ENCODE results near the gene ST8SIA5. TPM values are rescaled to one million over a fixed set of nuclear protein-coding genes. Genes with fewer than 3 reads are reported as not detected.

Gene ST8SIA5
- total RNA-seq, 1 experiment from 2014 or later = not detected

- DNase-seq (ENCODE audit: unreplicated experiment) = no peak
- TF ChIP-seq, protein P1, sequence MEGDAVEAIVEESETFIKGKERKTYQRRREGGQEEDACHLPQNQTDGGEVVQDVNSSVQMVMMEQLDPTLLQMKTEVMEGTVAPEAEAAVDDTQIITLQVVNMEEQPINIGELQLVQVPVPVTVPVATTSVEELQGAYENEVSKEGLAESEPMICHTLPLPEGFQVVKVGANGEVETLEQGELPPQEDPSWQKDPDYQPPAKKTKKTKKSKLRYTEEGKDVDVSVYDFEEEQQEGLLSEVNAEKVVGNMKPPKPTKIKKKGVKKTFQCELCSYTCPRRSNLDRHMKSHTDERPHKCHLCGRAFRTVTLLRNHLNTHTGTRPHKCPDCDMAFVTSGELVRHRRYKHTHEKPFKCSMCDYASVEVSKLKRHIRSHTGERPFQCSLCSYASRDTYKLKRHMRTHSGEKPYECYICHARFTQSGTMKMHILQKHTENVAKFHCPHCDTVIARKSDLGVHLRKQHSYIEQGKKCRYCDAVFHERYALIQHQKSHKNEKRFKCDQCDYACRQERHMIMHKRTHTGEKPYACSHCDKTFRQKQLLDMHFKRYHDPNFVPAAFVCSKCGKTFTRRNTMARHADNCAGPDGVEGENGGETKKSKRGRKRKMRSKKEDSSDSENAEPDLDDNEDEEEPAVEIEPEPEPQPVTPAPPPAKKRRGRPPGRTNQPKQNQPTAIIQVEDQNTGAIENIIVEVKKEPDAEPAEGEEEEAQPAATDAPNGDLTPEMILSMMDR (IDR thresholded peaks at IDR 0.05; ENCODE audit: unreplicated experiment) = no peak
- Mint-ChIP-seq H3K27me3 (ENCODE audit: insufficient read depth, unreplicated experiment) (peaks cover 16% of the 10 kb centered on the region), H3K9me3 (ENCODE audit: unreplicated experiment) (no peaks in the 10 kb centered on the region), H3K4me1 (ENCODE audit: insufficient read depth, unreplicated experiment) (no peaks in the 10 kb centered on the region), H3K27ac (ENCODE audit: low read depth, unreplicated experiment) (no peak overlapping the region), H3K36me3 (ENCODE audit: insufficient read depth, unreplicated experiment) (peaks cover 5% of the 10 kb centered on the region), H3K4me3 (ENCODE audit: unreplicated experiment) (no peak overlapping the region)
- no TSS peak for BruUV-seq (replicated peaks)
- POLR2A ChIA-PET = interaction anchor here (1.0 to 3.2 kb wide), 3 partner anchors 341 to 449 kb away, joined by 3 to 26 read pairs (median 4); a partner anchor contains a TSS
- CTCF ChIA-PET = interaction anchor here (0.5 to 8.8 kb wide), 29 partner anchors 11 to 971 kb away, joined by 3 to 181 read pairs (median 4); partner anchors contain the start of gene LOXHD1
- intact Hi-C loops (cut with micrococcal nuclease) = no loop called here
Observed at GRCh38 chr18:46622451-46622850, 134.4 kb downstream of the ST8SIA5 start.

- no peaks in the 10 kb centered on the region for H3K4me1 Mint-ChIP-seq (ENCODE audit: insufficient read depth, unreplicated experiment)
- ChIA-PET POLR2A (interaction anchor here (3.2 kb wide), 1 partner anchor 340 kb away, joined by 26 read pairs; no protein-coding TSS in a partner anchor), CTCF (interaction anchor here (0.7 to 8.8 kb wide), 13 partner anchors 18 to 453 kb away, joined by 3 to 181 read pairs (median 5); partner anchors contain the start of gene LOXHD1)
- DNase-seq (ENCODE audit: unreplicated experiment) = no peak
- BruUV-seq (replicated peaks) = no TSS peak
- peaks cover 16% of the 10 kb centered on the region for H3K27me3 Mint-ChIP-seq (ENCODE audit: insufficient read depth, unreplicated experiment)
- H3K27ac Mint-ChIP-seq (ENCODE audit: low read depth, unreplicated experiment) = no peak overlapping the region
- H3K36me3 Mint-ChIP-seq (ENCODE audit: insufficient read depth, unreplicated experiment) = peaks cover 5% of the 10 kb centered on the region
- H3K9me3 Mint-ChIP-seq (ENCODE audit: unreplicated experiment) = no peaks in the 10 kb centered on the region
- intact Hi-C loops (cut with micrococcal nuclease) = no loop called here
- TF ChIP-seq, protein P1 (IDR thresholded peaks at IDR 0.05; ENCODE audit: unreplicated experiment) = no peak
- no peak overlapping the region for H3K4me3 Mint-ChIP-seq (ENCODE audit: unreplicated experiment)
Observed at GRCh38 chr18:46621871-46622270, 135.0 kb downstream of the ST8SIA5 start.

- no TSS peak for BruUV-seq (replicated peaks)
- ChIA-PET CTCF (interaction anchor here (0.7 to 8.8 kb wide), 7 partner anchors 36 to 452 kb away, joined by 3 to 181 read pairs (median 5); partner anchors contain the start of gene LOXHD1), POLR2A (interaction anchor here (3.2 kb wide), 1 partner anchor 339 kb away, joined by 26 read pairs; no protein-coding TSS in a partner anchor)
- H3K27me3 Mint-ChIP-seq (ENCODE audit: insufficient read depth, unreplicated experiment) = peaks cover 22% of the 10 kb centered on the region
- TF ChIP-seq, protein P1 (IDR thresholded peaks at IDR 0.05; ENCODE audit: unreplicated experiment) = no peak
- no peak overlapping the region for H3K27ac Mint-ChIP-seq (ENCODE audit: low read depth, unreplicated experiment)
- H3K36me3 Mint-ChIP-seq (ENCODE audit: insufficient read depth, unreplicated experiment) = peaks cover 5% of the 10 kb centered on the region
- H3K9me3 Mint-ChIP-seq (ENCODE audit: unreplicated experiment) = no peaks in the 10 kb centered on the region
- H3K4me1 Mint-ChIP-seq (ENCODE audit: insufficient read depth, unreplicated experiment) = no peaks in the 10 kb centered on the region
- no peak overlapping the region for H3K4me3 Mint-ChIP-seq (ENCODE audit: unreplicated experiment)
- no peak for DNase-seq (ENCODE audit: unreplicated experiment)
- intact Hi-C loops (cut with micrococcal nuclease) = no loop called here
Observed at GRCh38 chr18:46621111-46621766, 135.6 kb downstream of the ST8SIA5 start.

GRCh38 chr18:46619559-46619958 is 137.3 kb downstream of the ST8SIA5 start:
- DNase-seq (ENCODE audit: unreplicated experiment) = no peak
- ChIA-PET POLR2A (no interaction called here), CTCF (interaction anchor here (0.7 to 3.2 kb wide), 5 partner anchors 9 to 446 kb away, joined by 3 to 16 read pairs (median 9); a partner anchor contains a TSS)
- peaks cover 5% of the 10 kb centered on the region for H3K36me3 Mint-ChIP-seq (ENCODE audit: insufficient read depth, unreplicated experiment)
- H3K27me3 Mint-ChIP-seq (ENCODE audit: insufficient read depth, unreplicated experiment) = peaks cover 18% of the 10 kb centered on the region
- intact Hi-C loops (cut with micrococcal nuclease) = no loop called here
- TF ChIP-seq, protein P1 (IDR thresholded peaks at IDR 0.05; ENCODE audit: unreplicated experiment) = no peak
- no peaks in the 10 kb centered on the region for H3K4me1 Mint-ChIP-seq (ENCODE audit: insufficient read depth, unreplicated experiment)
- no peak overlapping the region for H3K27ac Mint-ChIP-seq (ENCODE audit: low read depth, unreplicated experiment)
- BruUV-seq (replicated peaks) = no TSS peak
- H3K4me3 Mint-ChIP-seq (ENCODE audit: unreplicated experiment) = no peak overlapping the region
- no peaks in the 10 kb centered on the region for H3K9me3 Mint-ChIP-seq (ENCODE audit: unreplicated experiment)

Other genes starting within 250 kb of the ST8SIA5 start
- not detected in 2 replicates for gene LOXHD1, start 99.8 kb downstream of the ST8SIA5 start, total RNA-seq (2022)
- 22.8 and 28.2 TPM in 2 replicates for gene PIAS2, start 160.5 kb upstream of the ST8SIA5 start, total RNA-seq (2022)
- 2.1 and 3.5 TPM in 2 replicates for gene KATNAL2, start 160.5 kb upstream of the ST8SIA5 start, total RNA-seq (2022)

All from MCF 10A (cell line).